PC-9 (cell line): ENCODE data around the gene VAMP3. TPM values are rescaled to one million over a fixed set of nuclear protein-coding genes. Genes with fewer than 3 reads are reported as not detected.

Source experiments
- BruUV-seq: library from RNA; stranded (reverse); fragments of 400-500 nt; replicated peaks from 2 replicates; lab custom pipeline; 2021; lab: Mats Ljungman, UMichigan
- CTCF ChIA-PET: fragments of 300-600 bp; sonication (Branson Sonifier 250); formaldehyde crosslinking; loops from one replicate; lab custom pipeline; 2022; ENCODE audit warnings: antibody characterized with exemption; lab: Charles Lee
- POLR2A ChIA-PET: fragments of 300-600 bp; sonication (Branson Sonifier 250); formaldehyde crosslinking; loops from one replicate; lab custom pipeline; 2022; ENCODE audit warnings: antibody characterized with exemption; ENCODE audit not compliant: unreplicated experiment; lab: Charles Lee
- DNase-seq, 2 experiments: peaks; one replicate each; pipeline versions ENCODE4 v3.0.0 to v3.0.0-alpha.2; 2015 to 2022; ENCODE audit warnings: mixed read lengths in 1 of 2
- H2AFZ ChIP-seq: fragments of 200-600 bp; sonication (generic); 2 replicates; pipeline ENCODE4 v1.8.1; 2017; ENCODE audit warnings: antibody characterized with exemption
- H3F3A ChIP-seq: fragments of 200-600 bp; sonication (generic); 2 replicates; pipeline ENCODE4 v1.8.1; 2017; ENCODE audit warnings: antibody characterized with exemption, mild to moderate bottlenecking, low read depth; ENCODE audit not compliant: insufficient read depth
- H3K27ac ChIP-seq: fragments of 200-600 bp; sonication (generic); 2 replicates; pipeline ENCODE4 v1.6.1; 2016; ENCODE audit warnings: mixed run types
- H3K27me3 ChIP-seq: fragments of 200-600 bp; sonication (generic); 2 replicates; pipeline ENCODE4 v1.6.1; 2016; ENCODE audit warnings: low read depth, mixed run types; ENCODE audit not compliant: insufficient read depth
- H3K36me3 ChIP-seq: fragments of 200-600 bp; sonication (generic); 2 replicates; pipeline ENCODE4 v1.6.1; 2016; ENCODE audit warnings: low read depth, mixed run types
- H3K4me1 ChIP-seq: fragments of 200-600 bp; sonication (generic); replicated peaks from 2 replicates; pipeline ENCODE4 v1.6.1; 2016; ENCODE audit warnings: mixed run types; ENCODE audit not compliant: insufficient read depth
- H3K4me2 ChIP-seq: fragments of 200-600 bp; sonication (generic); 2 replicates; pipeline ENCODE4 v1.6.1; 2017; ENCODE audit warnings: mixed run types
- H3K4me3 ChIP-seq: fragments of 200-600 bp; sonication (generic); 2 replicates; pipeline ENCODE4 v1.6.1; 2016; ENCODE audit warnings: mixed run types
- H3K79me2 ChIP-seq: fragments of 200-600 bp; sonication (generic); 2 replicates; pipeline ENCODE4 v1.6.1; 2017; ENCODE audit warnings: low read depth, mixed run types
- H3K9me2 ChIP-seq: fragments of 200-600 bp; sonication (generic); 2 replicates; pipeline ENCODE4 v1.8.1; 2017; ENCODE audit warnings: mild to moderate bottlenecking; ENCODE audit not compliant: insufficient read depth
- H3K9me3 ChIP-seq: fragments of 200-600 bp; sonication (generic); 2 replicates; pipeline ENCODE4 v1.8.1; 2016; ENCODE audit warnings: low read depth; ENCODE audit not compliant: insufficient read depth
- H4K20me1 ChIP-seq: fragments of 200-600 bp; sonication (generic); 2 replicates; pipeline ENCODE4 v1.8.1; 2017; ENCODE audit not compliant: insufficient read depth
- CTCF ChIP-seq: fragments of 200-600 bp; sonication (generic); conservative IDR thresholded peaks from 2 replicates; pipeline ENCODE4 v1.6.1; 2017; ENCODE audit warnings: mixed run types, antibody characterized with exemption, mild to moderate bottlenecking, moderate library complexity
- EZH2 ChIP-seq: fragments of 200-600 bp; sonication (generic); IDR thresholded peaks from 2 replicates; pipeline ENCODE4 v1.8.0; 2017; ENCODE audit warnings: antibody characterized with exemption, low read depth
- intact Hi-C: fragments of 100-400 bp; cut with micrococcal nuclease; formaldehyde crosslinking; loops from one replicate; pipeline ENCODE4 v1.10.0; 2022; ENCODE audit not compliant: unreplicated experiment
- total RNA-seq: library from RNA; stranded (reverse); gene quantifications from 2 replicates; pipeline ENCODE4 v1.2.3, GENCODE V29; 2021

VAMP3 gene
- total RNA-seq, 1 experiment from 2014 or later, result 78.6 TPM

- DNase-seq, result no peak
- TF ChIP-seq CTCF (no peak), EZH2 (no peak)
- H3K4me2 ChIP-seq, result no peak overlapping the region
- no peaks in the 10 kb centered on the region for H3K27me3 ChIP-seq
- no peaks in the 10 kb centered on the region for H4K20me1 ChIP-seq
- H3K9me2 ChIP-seq, result no peaks in the 10 kb centered on the region
- no peak overlapping the region for H3K27ac ChIP-seq
- no peak overlapping the region for H2AFZ ChIP-seq
- no TSS peak for BruUV-seq
- H3K9me3 ChIP-seq, result no peaks in the 10 kb centered on the region
- H3K4me1 ChIP-seq, result no peaks in the 10 kb centered on the region
- no peaks in the 10 kb centered on the region for H3K36me3 ChIP-seq
- H3K4me3 ChIP-seq, result no peak overlapping the region
- CTCF ChIA-PET, result no interaction called here
- POLR2A ChIA-PET, result no interaction called here
- intact Hi-C loops, result no loop called here
- H3F3A ChIP-seq, result no peaks in the 10 kb centered on the region
- no peaks in the 10 kb centered on the region for H3K79me2 ChIP-seq
Observed at GRCh38 chr1:7824701-7825100, 53.6 kb downstream of the VAMP3 start.

- no peak overlapping the region for H3K4me2 ChIP-seq
- H2AFZ ChIP-seq, result no peak overlapping the region
- no peaks in the 10 kb centered on the region for H3K79me2 ChIP-seq
- no peaks in the 10 kb centered on the region for H3K4me1 ChIP-seq
- intact Hi-C loops, result no loop called here
- H3K9me3 ChIP-seq, result no peaks in the 10 kb centered on the region
- H3K4me3 ChIP-seq, result no peak overlapping the region
- ChIA-PET CTCF (no interaction called here), POLR2A (interaction anchor here (0.6 kb wide), 1 partner anchor 51 kb away, joined by 3 read pairs; no protein-coding TSS in a partner anchor)
- no peaks in the 10 kb centered on the region for H4K20me1 ChIP-seq
- no TSS peak for BruUV-seq
- DNase-seq, result no peak
- no peaks in the 10 kb centered on the region for H3K27me3 ChIP-seq
- TF ChIP-seq EZH2 (no peak), CTCF (no peak)
- no peak overlapping the region for H3K27ac ChIP-seq
- H3K36me3 ChIP-seq, result no peaks in the 10 kb centered on the region
- no peaks in the 10 kb centered on the region for H3K9me2 ChIP-seq
- H3F3A ChIP-seq, result no peaks in the 10 kb centered on the region
Observed at GRCh38 chr1:7826363-7826762, 55.3 kb downstream of the VAMP3 start.

DNA sequence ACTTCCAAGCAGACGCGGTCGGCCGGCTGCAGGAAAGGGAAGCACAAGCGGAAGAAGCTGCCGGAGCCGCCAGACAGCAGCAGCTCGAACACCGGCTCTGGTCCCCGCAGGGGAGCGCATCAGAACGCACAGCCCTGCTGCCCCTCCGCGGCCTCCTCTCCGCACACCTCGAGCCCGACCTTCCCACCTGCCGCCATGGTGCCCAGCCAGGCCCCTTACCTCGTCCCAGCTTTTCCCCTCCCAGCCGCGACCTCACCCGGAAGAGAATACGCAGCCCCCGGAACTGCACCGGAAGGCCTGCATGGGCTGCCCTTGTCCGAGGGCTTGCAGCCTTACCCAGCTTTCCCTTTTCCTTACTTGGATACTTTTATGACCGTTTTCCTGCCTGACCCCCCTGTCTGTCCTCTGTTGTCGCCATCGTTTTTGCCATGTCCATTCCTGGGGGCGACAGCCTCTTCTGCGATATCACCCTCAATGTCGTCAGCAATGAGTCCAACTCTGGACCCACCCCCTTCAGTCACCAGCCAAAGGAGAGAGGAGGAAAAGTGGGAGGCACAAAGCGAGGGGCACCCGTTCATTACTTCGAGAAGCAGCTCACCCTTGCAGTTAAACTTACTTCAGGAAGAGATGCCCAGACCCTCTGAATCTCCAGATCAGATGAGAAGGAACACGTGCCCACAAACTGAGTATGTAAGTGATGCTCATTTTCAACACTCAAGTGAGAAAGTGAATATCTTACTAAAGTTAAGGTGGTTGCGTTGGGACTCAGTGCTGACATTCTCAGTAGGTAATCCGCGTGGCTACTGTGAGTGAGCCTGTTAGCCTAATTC, 56.2 kb downstream of the VAMP3 start:
- intact Hi-C loops, result no loop called here
- no peaks in the 10 kb centered on the region for H4K20me1 ChIP-seq
- H3K9me3 ChIP-seq, result no peaks in the 10 kb centered on the region
- no peak for DNase-seq
- no peak overlapping the region for H3K27ac ChIP-seq
- H3K4me2 ChIP-seq, result no peak overlapping the region
- H2AFZ ChIP-seq, result no peak overlapping the region
- no peaks in the 10 kb centered on the region for H3K27me3 ChIP-seq
- H3F3A ChIP-seq, result no peaks in the 10 kb centered on the region
- H3K4me1 ChIP-seq, result no peaks in the 10 kb centered on the region
- H3K79me2 ChIP-seq, result no peaks in the 10 kb centered on the region
- BruUV-seq, result no TSS peak
- H3K9me2 ChIP-seq, result no peaks in the 10 kb centered on the region
- TF ChIP-seq EZH2, result no peak
- TF ChIP-seq CTCF, result no peak
- no peaks in the 10 kb centered on the region for H3K36me3 ChIP-seq
- ChIA-PET CTCF (no interaction called here), POLR2A (interaction anchor here (0.6 kb wide), 1 partner anchor 50 kb away, joined by 3 read pairs; no protein-coding TSS in a partner anchor)
- H3K4me3 ChIP-seq, result no peak overlapping the region

Other genes starting within 250 kb of the VAMP3 start
- 25.1 and 32.9 TPM in 2 replicates for gene PER3, start 13.0 kb downstream of the VAMP3 start, total RNA-seq
- gene UTS2, start 81.8 kb downstream of the VAMP3 start, total RNA-seq, result 12.8 and 23.8 TPM in 2 replicates
- gene TNFRSF9, start 169.5 kb downstream of the VAMP3 start, total RNA-seq, result 0.70 and 1.3 TPM in 2 replicates
- gene PARK7, start 190.4 kb downstream of the VAMP3 start, total RNA-seq, result 242 and 291 TPM in 2 replicates